ENCODE data around the gene DLG5.
"Not testable (repeated sequence)": the region's sequence is repeated elsewhere in the genome, so short reads cannot be mapped to it uniquely, and the experiment has no call there.

DLG5 gene

GRCh38 chr10:77795426-77796055 lies 131.0 kb downstream of the DLG5 start:
- DNase-seq (ENCODE audit: low read depth in 3 of 3) = no peak

- no peak for DNase-seq (ENCODE audit: low read depth in 3 of 3)
These were observed 132.1 kb downstream of the DLG5 start for GRCh38 chr10:77794256-77795142.

GRCh38 chr10:77793831-77794230 lies 132.7 kb downstream of the DLG5 start:
- no peak for DNase-seq (ENCODE audit: low read depth in 3 of 3)

- DNase-seq (ENCODE audit: low read depth in 3 of 3) = no peak
These were observed 134.4 kb downstream of the DLG5 start for GRCh38 chr10:77792155-77792554.

DNA sequence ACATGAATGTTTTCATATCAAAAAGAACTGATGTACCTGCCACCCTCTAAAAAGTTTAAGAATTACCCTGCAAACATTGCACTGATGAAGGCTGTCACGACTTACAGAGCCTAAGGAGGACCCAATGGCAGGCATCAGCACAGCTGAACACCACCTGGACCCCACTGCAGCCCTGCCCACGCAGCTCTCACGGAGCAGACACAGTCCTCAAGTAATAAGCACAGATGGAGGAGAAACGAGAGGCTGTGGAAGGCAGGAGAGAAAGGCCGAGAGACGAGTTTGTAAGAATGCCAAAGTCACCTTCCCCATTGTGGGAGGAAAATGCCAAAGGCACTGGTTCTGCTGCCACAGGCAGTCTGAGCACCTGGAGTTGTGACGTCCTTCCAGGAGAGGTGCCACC lies 135.0 kb downstream of the DLG5 start:
- no peak for DNase-seq (ENCODE audit: low read depth in 3 of 3)

- no peak for DNase-seq (ENCODE audit: low read depth in 3 of 3)
These were observed 136.7 kb downstream of the DLG5 start for GRCh38 chr10:77789861-77790260.

DNA sequence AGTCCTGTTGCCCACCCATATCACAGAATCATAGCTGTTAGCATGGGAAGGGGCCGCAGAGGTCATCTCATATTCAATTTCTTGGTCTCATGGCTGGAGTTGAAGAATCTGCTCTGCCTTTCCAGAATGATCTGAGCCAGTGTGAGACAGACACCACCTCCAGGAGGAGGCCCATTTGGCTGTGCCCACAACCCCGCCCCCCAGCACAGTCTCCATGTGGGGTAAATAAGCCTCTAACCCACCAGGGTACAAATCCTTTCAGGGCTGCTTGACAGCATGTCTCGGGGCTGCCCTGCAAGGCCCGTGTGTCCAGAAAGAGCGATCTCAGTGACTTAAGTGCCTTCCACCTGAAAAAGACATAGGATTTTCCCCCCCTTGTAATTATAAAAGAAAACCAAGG lies 137.5 kb downstream of the DLG5 start:
- DNase-seq (ENCODE audit: low read depth in 3 of 3) = no peak

DNA sequence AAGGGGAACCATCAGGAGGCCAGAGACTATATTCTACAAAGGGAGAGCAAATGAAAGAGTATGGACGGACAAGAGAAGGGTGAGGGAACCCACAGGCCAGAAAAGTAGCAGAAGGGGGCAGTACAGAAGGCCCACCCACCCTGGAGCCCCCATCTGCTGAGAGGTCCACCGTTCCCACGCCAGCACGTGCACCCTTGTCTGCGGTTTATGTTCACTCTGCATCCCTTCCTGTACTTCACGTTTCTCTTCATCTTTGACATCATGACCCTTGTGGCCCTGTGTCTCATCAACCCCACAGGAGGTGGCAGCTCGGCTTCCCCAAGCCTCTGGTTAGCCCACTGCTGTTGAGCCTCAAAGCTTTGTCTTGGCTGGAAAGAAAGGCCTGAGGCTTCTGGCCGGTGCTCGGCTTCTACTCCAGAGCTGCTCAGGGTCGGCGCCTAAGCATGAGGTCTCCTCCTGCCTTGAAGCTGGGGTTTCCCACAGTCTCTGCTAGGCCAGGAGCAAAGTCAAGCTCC lies 138.0 kb downstream of the DLG5 start:
- DNase-seq (ENCODE audit: low read depth in 3 of 3) = no peak

DNA sequence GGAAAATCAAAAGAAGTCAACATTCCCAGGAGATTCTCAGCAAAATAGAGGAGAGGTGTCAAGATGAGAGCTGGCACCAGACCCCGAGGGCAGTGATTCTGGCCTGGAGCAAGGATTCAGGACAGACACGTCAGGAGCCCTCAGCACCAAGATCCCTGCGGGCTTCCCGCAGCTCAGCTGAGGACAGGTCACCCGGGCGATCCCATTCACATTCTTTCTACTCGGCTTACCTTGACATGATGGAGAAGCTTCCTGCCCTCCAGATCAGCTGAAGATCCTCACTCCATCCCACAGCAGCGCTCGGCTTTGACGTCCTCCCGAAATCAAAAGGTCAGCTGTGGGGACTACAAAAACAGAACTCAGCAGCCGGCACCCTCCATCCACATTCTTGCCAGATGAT lies 139.1 kb downstream of the DLG5 start:
- DNase-seq (ENCODE audit: low read depth in 3 of 3) = no peak

DNA sequence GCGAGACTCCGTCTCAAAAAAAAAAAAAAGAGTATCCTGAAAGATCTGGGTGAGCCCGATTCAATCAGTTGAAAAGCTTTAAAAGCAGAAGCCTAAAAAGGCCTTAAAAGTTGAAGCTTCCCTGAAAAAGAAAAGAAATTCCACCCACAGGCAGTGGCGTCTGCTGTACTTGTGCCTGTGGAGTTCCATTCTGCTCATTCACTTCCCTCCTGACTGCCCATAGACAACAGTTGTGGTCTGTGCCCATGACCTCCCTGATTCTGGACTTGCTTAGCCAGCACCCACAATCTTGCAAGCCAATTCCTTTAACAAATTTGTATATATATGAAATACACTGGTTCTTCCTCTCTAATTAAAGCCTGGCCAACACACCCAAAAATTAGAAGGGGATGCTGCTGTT lies 141.7 kb downstream of the DLG5 start:
- no peak for DNase-seq (ENCODE audit: low read depth in 3 of 3)

DNA sequence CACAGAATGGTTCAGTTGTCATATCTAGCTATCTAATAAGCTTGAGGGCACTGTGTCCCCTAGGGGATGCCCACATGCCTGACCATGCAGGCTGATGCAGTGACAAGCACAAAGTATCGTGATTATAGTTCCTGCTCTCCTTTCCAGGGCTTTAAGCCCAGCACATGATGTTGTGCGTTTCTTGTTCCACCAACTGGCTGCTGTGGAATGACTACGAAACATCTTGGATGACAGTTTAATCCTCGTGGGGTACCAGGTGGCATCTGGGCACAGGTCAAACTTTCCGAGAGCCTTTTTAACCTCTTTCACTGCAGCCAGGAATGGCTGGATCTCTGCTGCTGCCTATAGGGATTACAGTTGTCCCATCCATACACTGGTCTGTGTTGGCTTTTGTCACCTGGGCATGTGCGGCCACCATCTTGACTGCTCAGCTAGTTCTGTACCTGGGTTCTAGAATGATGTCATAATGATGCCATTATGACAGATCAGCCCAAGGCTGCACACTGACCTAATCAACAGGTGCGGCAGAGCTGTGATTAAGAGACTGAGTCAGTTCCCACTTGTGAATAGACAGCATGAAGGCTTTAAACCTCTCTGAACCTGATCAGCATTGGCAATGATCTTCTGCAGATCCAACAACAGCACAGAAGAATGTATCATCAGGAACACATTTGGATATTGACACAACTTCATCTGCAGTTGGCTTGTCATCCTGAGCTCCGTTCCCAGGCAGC lies 144.1 kb downstream of the DLG5 start:
- DNase-seq (ENCODE audit: low read depth in 3 of 3) = no peak

- DNase-seq (ENCODE audit: low read depth in 3 of 3) = no peak
These were observed 144.9 kb downstream of the DLG5 start for GRCh38 chr10:77781451-77782327.

- no peak for DNase-seq (ENCODE audit: low read depth in 3 of 3)
These were observed 146.4 kb downstream of the DLG5 start for GRCh38 chr10:77780180-77780579.

GRCh38 chr10:77776487-77776886 lies 150.1 kb downstream of the DLG5 start:
- no peak for DNase-seq (ENCODE audit: low read depth in 3 of 3)

- no peak for DNase-seq (ENCODE audit: low read depth in 3 of 3)
These were observed 151.6 kb downstream of the DLG5 start for GRCh38 chr10:77774940-77775391.

- DNase-seq (ENCODE audit: low read depth in 3 of 3) = no peak
These were observed 152.7 kb downstream of the DLG5 start for GRCh38 chr10:77773631-77774426.

DNA sequence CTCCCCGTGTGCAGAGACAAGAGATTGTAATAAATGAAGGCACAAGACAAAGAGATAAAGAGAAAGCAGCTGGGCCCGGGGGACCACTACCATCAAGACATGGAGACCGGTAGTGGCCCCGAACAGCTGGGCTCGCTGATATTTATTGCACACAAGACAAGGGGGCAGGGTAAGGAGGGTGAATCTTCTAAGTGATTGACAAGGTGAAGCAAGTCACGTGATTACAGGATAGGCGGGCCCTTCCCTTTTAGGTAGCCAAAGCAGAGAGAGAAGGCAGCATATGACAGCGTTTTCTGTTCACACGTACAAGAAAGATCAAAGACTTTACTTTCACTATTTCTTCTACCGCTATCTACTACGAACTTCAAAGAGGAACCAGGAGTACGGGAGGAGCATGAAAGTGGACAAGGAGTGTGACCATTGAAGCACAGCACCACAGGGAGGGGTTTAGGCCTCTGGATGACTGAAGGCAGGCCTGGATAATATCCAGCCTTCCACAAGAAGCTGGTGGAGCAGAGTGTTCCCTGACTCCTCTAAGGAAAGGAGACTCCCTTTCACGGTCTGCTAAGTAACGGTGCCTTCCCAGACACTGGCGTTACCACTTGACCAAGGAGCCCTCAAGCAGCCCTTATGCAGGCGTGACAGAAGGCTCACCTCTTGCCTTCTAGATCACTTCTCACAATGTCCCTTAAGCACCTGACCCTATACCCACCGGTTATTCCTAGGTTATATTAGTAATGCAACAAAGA lies 153.5 kb downstream of the DLG5 start:
- DNase-seq (ENCODE audit: low read depth in 3 of 3) = not testable (repeated sequence)

DNA sequence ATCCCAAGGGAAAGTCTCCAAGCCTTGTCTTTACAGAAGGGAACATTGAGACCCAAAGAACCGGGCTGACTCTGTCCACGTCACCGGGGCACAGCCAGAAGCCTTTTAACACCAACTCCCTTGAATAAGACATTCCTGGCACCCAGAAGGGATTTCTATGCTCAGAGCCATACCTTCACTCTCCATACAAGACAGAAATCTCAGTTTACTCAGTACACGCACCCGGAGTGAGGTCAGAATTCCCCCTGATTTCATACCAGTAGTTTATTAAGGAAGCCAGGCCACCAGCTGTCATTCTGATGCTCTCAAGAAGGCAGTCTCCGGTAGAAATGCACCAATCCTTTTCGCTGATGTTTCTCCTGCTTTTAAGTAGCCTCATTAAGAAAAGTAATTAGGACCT lies 154.7 kb downstream of the DLG5 start:
- DNase-seq (ENCODE audit: low read depth in 3 of 3) = no peak

DNA sequence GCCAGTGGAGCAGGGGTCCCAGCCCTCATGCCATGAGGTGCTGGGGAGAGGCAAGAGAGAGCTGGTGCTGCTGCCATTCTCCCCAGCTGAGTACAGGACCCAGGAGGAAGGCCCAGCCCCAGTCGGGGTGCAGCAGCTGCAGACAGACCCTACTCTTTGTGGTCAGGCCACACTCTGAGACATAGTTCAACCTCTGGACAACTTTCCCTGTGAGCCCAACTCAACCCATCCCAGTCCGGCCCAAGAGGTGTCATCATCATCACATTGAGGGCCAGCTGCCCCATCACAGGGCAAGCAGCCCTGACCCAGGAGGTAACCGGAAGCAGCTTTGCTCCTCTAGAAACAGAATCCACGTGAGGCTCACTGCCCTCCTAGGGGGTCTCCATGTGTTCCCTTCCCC lies 155.1 kb downstream of the DLG5 start:
- no peak for DNase-seq (ENCODE audit: low read depth in 3 of 3)

DNA sequence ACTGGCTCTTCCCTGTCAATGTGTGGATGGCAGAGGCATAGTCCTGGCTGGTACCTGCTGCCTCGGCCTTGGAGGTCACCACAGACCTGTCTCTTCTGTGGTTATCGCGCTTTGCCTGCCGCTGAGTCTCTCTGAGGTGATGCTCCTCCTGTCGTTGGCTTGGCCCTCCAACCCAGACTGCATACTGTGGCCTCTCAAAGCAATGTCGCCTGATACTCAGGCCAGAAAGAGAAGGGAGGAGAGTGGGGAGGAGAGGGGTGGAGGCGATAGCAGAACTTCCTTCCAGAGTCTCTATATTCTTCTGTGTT lies 155.7 kb downstream of the DLG5 start:
- no peak for DNase-seq (ENCODE audit: low read depth in 3 of 3)
